ENCODE measurements around the gene SLC27A5. TPM values are rescaled to one million over a fixed set of nuclear protein-coding genes. Genes with fewer than 3 reads are reported as not detected.

Gene SLC27A5
- total and polyA plus RNA-seq, 9 of the 15 experiments (the other 6 are each of a cell fraction or from before 2014, with no cell fraction given): 42.2 to 318 (median 64.7) TPM

DNA sequence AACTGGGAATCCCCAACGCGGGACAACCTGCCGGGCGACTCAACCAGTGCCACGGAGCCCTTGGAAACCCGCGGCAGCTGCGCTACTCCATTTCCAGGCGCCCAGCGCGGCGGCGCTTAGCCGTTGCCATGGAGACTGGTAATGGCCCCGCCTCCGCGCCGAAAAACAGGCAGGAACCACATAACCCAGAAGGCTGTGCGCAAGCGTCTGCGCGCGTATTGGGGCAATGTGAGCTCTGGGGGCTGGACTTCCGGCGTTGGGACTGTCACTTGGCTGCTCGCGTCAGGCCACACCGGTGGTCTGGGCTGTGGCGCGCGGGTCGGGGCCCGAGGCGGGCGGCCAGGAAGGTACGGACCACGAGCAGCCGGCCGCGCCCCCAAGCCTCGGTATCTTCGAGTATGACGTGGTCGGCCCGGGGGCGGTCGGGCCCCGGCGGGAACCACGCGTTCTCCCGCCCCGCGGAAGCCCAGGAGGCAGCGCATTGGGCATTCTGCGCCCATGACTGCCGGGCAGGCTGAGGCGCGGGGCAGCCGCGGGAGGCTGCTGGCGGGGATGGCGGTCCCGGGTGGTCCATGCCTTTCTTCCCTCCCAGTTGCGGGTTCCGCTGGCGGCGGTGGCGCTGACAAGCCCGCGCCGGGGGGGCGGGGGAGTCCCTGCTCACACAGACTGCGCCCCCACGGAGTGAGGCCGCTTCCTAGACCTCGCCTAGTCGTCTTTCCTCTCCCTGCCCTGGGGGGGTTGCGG, 60.3 kb downstream of the SLC27A5 start, which contains the start of gene ZNF324B (continued):
- TF ChIP-seq, protein P1, sequence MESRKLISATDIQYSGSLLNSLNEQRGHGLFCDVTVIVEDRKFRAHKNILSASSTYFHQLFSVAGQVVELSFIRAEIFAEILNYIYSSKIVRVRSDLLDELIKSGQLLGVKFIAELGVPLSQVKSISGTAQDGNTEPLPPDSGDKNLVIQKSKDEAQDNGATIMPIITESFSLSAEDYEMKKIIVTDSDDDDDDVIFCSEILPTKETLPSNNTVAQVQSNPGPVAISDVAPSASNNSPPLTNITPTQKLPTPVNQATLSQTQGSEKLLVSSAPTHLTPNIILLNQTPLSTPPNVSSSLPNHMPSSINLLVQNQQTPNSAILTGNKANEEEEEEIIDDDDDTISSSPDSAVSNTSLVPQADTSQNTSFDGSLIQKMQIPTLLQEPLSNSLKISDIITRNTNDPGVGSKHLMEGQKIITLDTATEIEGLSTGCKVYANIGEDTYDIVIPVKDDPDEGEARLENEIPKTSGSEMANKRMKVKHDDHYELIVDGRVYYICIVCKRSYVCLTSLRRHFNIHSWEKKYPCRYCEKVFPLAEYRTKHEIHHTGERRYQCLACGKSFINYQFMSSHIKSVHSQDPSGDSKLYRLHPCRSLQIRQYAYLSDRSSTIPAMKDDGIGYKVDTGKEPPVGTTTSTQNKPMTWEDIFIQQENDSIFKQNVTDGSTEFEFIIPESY (CRISPR knock-in tag; IDR thresholded peaks at IDR 0.05): no peak
- peak; percentile 99 for TF ChIP-seq GABPB1 (CRISPR knock-in tag; IDR thresholded peaks at IDR 0.05)
- TF ChIP-seq ZKSCAN8 (CRISPR knock-in tag; IDR thresholded peaks at IDR 0.05): no peak
- peak; percentile 97 for TF ChIP-seq HCFC1 (IDR thresholded peaks at IDR 0.05; ENCODE audit: low read depth, low read length)
- TF ChIP-seq ZC3H8 (IDR thresholded peaks at IDR 0.05): no peak
- TF ChIP-seq, protein P2, sequence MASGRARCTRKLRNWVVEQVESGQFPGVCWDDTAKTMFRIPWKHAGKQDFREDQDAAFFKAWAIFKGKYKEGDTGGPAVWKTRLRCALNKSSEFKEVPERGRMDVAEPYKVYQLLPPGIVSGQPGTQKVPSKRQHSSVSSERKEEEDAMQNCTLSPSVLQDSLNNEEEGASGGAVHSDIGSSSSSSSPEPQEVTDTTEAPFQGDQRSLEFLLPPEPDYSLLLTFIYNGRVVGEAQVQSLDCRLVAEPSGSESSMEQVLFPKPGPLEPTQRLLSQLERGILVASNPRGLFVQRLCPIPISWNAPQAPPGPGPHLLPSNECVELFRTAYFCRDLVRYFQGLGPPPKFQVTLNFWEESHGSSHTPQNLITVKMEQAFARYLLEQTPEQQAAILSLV (tag; IDR thresholded peaks at IDR 0.05): no peak
- peak in 1 of 2 experiments; percentile 69; a peak in 1 of 4 replicates for TF ChIP-seq NONO (IDR thresholded peaks at IDR 0.05; ENCODE audit: low read depth in 2 of 2, low read length in 1 of 2)
- peak; percentile 90; the same call in 1 of the 2 replicates for TF ChIP-seq KDM2B (CRISPR knock-in tag; IDR thresholded peaks at IDR 0.05)
- TF ChIP-seq POLR2H (tag; IDR thresholded peaks at IDR 0.05; ENCODE audit: low read depth): no peak
- no peak for TF ChIP-seq ZNF561 (CRISPR knock-in tag; conservative IDR thresholded peaks at IDR 0.05)
- no peak for TF ChIP-seq ARID3B (CRISPR knock-in tag; IDR thresholded peaks at IDR 0.05; ENCODE audit: borderline replicate concordance)
- no peak for TF ChIP-seq CBX5 (IDR thresholded peaks at IDR 0.05; ENCODE audit: borderline replicate concordance, low read depth)
- TF ChIP-seq POLR2B (IDR thresholded peaks at IDR 0.05; ENCODE audit: low read depth, partially characterized antibody): peak; percentile 52
- TF ChIP-seq MEF2D (tag; conservative IDR thresholded peaks at IDR 0.05; ENCODE audit: low read depth): no peak
- peak; percentile 78 for TF ChIP-seq EGR1 (conservative IDR thresholded peaks at IDR 0.05)
- 0 out of 2 replicates have a peak, but pooled peaks have one; percentile 28 for TF ChIP-seq HNRNPL (IDR thresholded peaks at IDR 0.05; ENCODE audit: low read depth, low read length)
- peak; percentile 87 for TF ChIP-seq HNRNPLL (IDR thresholded peaks at IDR 0.05; ENCODE audit: low read depth, low read length, poor library complexity, severe bottlenecking)
- no peak for TF ChIP-seq RBM39 (optimal IDR thresholded peaks at IDR 0.05; ENCODE audit: low read depth, low read length)
- peak; percentile 27 for TF ChIP-seq CCNT2 (IDR thresholded peaks at IDR 0.05; ENCODE audit: borderline replicate concordance, extremely low read depth, insufficient read length, low read depth, low read length)

Measured in K562 (cell line).